Sigmoid colon (tissue), 7 donors: ENCODE data around the gene SP2. TPM values are rescaled to one million over a fixed set of nuclear protein-coding genes. Genes with fewer than 3 reads are reported as not detected.

ENCODE experiments used
- DNase-seq: peaks from one replicate; pipeline ENCODE4 v3.0.0-alpha.2; 2019
- H3K27ac ChIP-seq, 4 donors: fragments of 200-600 bp; sonication (generic); one replicate each; pipeline ENCODE4 v1.5.1; 2016 to 2019; ENCODE audit warnings: mild to moderate bottlenecking in 1 of 4
- H3K27me3 ChIP-seq, 3 donors: fragments of 200-600 bp; sonication (generic); one replicate each; pipeline ENCODE4 v1.5.1; 2019; ENCODE audit warnings: mild to moderate bottlenecking in 1 of 3
- H3K36me3 ChIP-seq, 4 donors: fragments of 200-600 bp; sonication (generic); one replicate each; pipeline ENCODE4 v1.5.1; 2016 to 2019
- H3K4me1 ChIP-seq, 4 donors: fragments of 200-600 bp; sonication (generic); one replicate each; pipeline ENCODE4 v1.5.1; 2017 to 2019
- H3K4me3 ChIP-seq, 4 donors: fragments of 200-600 bp; sonication (generic); one replicate each; pipeline ENCODE4 v1.5.1; 2017 to 2019; ENCODE audit warnings: mild to moderate bottlenecking in 2 of 4, moderate library complexity in 1 of 4
- H3K9me3 ChIP-seq, 4 donors: fragments of 200-600 bp in 3 of 4; sonication (generic) in 3 of 4; one replicate each; pipeline versions ENCODE4 v1.5.1 to v1.6.1; 2013 to 2019
- EP300 ChIP-seq, 4 donors: sonication (generic); formaldehyde crosslinking; IDR thresholded peaks; one replicate each; pipeline ENCODE4 v1.6.1; 2017; ENCODE audit warnings: antibody characterized with exemption in 4 of 4
- POLR2A ChIP-seq, 2 donors: fragments of 450-650 bp; IDR thresholded peaks; one replicate each; pipeline ENCODE4 v1.6.1; 2016; ENCODE audit warnings: antibody characterized with exemption in 2 of 2, mild to moderate bottlenecking in 2 of 2, moderate library complexity in 2 of 2
- POLR2AphosphoS5 ChIP-seq, 4 donors: sonication (generic); formaldehyde crosslinking; IDR thresholded peaks; one replicate each; pipeline ENCODE4 v1.6.1; 2017; ENCODE audit warnings: antibody characterized with exemption in 4 of 4
- WGBS, 2 donors: extraction: QIAGEN DNeasy Blood & Tissue Kit; methylation state at CpG; one replicate each; pipeline ENCODE4 v1.1.7; 2013; 5-methylcytosine and 5-hydroxymethylcytosine counted together
- intact Hi-C: fragments of 100-400 bp; cut with DNase I; formaldehyde crosslinking; loops from one replicate; pipeline ENCODE4 v1.15.1; 2023
- polyA plus RNA-seq, 3 donors: library from polyadenylated mRNA; stranded (reverse); fragments of 200-250 nt; gene quantifications; one replicate each; pipeline ENCODE4 v1.2.3, GENCODE V29; 2013
- total RNA-seq, 4 donors: library from RNA; depleted of rRNA; stranded (reverse); fragments of >200 nt; gene quantifications; one replicate each; pipeline ENCODE4 v1.1.0, GENCODE V29; 2016
- TF ChIP-seq, protein P1 (sequence below), 4 experiments: fragments of 450-650 bp in 3 of 4; fragments of 200-600 bp in 1 of 4; IDR thresholded peaks; one replicate each; pipeline ENCODE4 v1.5.1; 2016 to 2019; ENCODE audit warnings: antibody characterized with exemption in 4 of 4, mild to moderate bottlenecking in 3 of 4, moderate library complexity in 2 of 4
- donor health status: healthy with polysubstance abuse.
- donor health status: Bipolar disorder and iron deficiency.
- donor health status: healthy.

Gene SP2
- total and polyA plus RNA-seq, 7 donors: 3.0 to 19.2 (median 8.3) TPM

DNA sequence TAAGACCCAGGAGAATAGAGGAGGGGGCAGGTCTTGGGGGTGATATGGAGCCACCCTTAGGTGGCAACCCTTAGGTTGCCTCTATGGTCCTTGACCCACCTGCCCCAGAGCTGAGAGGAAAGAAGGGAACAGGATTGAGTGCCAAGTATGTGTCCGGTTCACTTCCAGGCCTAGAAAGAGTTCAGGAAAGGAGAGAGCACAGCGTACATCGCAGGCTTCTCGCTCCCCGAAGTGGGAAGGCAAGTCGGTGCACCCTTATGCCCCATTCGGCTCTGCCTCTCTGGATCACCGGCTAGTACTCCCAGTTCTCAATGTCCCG is 45.7 kb upstream of the SP2 start:
- Histone ChIP-seq H3K9me3 (no peaks in the 10 kb centered on the region), H3K4me1 (peaks cover 0 to 28% (median 21%) of the 10 kb centered on the region in 4 donors), H3K36me3 (no peaks in the 10 kb centered on the region), H3K27ac (no peak overlapping the region), H3K27me3 (peaks cover 68 to 100% (median 98%) of the 10 kb centered on the region in 3 donors), H3K4me3 (peak overlapping the region in 2 of 4 donors; percentile 19 to 33)
- TF ChIP-seq, protein P1, sequence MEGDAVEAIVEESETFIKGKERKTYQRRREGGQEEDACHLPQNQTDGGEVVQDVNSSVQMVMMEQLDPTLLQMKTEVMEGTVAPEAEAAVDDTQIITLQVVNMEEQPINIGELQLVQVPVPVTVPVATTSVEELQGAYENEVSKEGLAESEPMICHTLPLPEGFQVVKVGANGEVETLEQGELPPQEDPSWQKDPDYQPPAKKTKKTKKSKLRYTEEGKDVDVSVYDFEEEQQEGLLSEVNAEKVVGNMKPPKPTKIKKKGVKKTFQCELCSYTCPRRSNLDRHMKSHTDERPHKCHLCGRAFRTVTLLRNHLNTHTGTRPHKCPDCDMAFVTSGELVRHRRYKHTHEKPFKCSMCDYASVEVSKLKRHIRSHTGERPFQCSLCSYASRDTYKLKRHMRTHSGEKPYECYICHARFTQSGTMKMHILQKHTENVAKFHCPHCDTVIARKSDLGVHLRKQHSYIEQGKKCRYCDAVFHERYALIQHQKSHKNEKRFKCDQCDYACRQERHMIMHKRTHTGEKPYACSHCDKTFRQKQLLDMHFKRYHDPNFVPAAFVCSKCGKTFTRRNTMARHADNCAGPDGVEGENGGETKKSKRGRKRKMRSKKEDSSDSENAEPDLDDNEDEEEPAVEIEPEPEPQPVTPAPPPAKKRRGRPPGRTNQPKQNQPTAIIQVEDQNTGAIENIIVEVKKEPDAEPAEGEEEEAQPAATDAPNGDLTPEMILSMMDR (IDR thresholded peaks at IDR 0.05): no peak
- TF ChIP-seq POLR2AphosphoS5 (IDR thresholded peaks at IDR 0.05) (no peak), EP300 (IDR thresholded peaks at IDR 0.05) (no peak), POLR2A (IDR thresholded peaks at IDR 0.05) (no peak)
- intact Hi-C loops: no loop called here
- no peak for DNase-seq
- WGBS, 2 donors: 14 to 47% methylated on average over 9 of the region's 9 CpGs

GRCh38 chr17:47850692-47851573 is 45.1 kb upstream of the SP2 start, which contains the start of gene SP6:
Gene SP6 (minus strand): TSS chr17:47851163. CDS start chr17:47848429, 2,734 bp downstream.
- no peak for DNase-seq
- Histone ChIP-seq H3K27ac (no peak within 1 kb of the TSS), H3K9me3 (no peaks in the 10 kb centered on the region), H3K36me3 (no peaks in the 10 kb centered on the region), H3K27me3 (peaks cover 68 to 100% (median 98%) of the 10 kb centered on the region in 3 donors), H3K4me1 (peaks cover 0 to 28% (median 21%) of the 10 kb centered on the region in 4 donors), H3K4me3 (peak within 1 kb of the TSS in 3 of 4 donors; percentile 19 to 33 (median 33))
- TF ChIP-seq POLR2AphosphoS5 (IDR thresholded peaks at IDR 0.05) (no peak), EP300 (IDR thresholded peaks at IDR 0.05) (no peak), POLR2A (IDR thresholded peaks at IDR 0.05) (no peak)
- TF ChIP-seq, protein P1 (IDR thresholded peaks at IDR 0.05): no peak
- WGBS, 2 donors: 1 to 5% methylated on average over 71 of the region's 71 CpGs
- intact Hi-C loops: no loop called here

GRCh38 chr17:47851764-47852112 is 44.3 kb upstream of the SP2 start:
- WGBS, 2 donors: 36 to 47% methylated on average over 11 of the region's 11 CpGs
- Histone ChIP-seq H3K4me3 (no peak overlapping the region), H3K4me1 (peaks cover 0 to 28% (median 21%) of the 10 kb centered on the region in 4 donors), H3K9me3 (no peaks in the 10 kb centered on the region), H3K27ac (no peak overlapping the region), H3K27me3 (peaks cover 61 to 100% (median 96%) of the 10 kb centered on the region in 3 donors), H3K36me3 (no peaks in the 10 kb centered on the region)
- no peak for DNase-seq
- TF ChIP-seq, protein P1 (IDR thresholded peaks at IDR 0.05): no peak
- no peak for TF ChIP-seq EP300 (IDR thresholded peaks at IDR 0.05)
- no peak for TF ChIP-seq POLR2A (IDR thresholded peaks at IDR 0.05)
- TF ChIP-seq POLR2AphosphoS5 (IDR thresholded peaks at IDR 0.05): no peak
- intact Hi-C loops: no loop called here

DNA sequence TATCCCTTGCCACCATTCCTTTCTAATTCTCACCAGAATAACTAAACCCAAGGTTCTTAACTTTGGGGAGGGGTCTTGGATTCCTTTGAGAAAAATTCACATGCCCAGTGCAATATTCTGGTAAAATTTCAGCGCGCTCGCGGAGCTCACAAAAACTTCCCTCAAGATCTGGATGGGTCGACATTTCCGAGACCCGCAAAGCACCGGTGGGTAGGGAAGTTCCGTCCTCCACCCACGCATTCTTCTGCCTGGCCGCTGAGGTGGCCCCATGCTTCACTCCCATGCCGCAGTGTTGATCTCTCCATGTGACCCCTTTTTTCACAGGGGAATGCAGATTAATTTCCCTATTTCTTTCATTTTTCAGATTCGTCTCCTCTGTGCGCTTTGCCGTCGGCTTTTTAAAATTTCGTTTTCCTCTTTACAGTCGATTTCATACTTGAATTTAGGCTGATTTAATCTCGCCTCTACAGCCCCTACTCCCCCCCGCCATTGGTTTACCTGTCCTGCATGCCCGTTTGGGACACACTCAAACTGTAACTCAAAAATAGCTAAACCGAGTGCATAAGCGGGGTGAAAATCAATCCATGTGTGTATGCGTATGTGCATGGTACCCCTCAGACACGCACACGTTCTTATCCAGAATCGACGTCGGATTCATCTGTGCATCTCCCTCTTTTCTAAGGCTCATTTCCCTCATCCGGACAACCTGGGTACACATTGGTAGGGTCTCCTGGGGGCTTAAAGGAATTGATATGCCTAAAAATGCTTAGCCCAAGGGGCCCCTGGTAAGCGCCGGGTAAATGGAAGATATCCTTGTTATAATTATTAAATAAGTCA is 43.7 kb upstream of the SP2 start:
- 41 to 76% methylated on average over 32 of the region's 32 CpGs for WGBS, 2 donors
- no peak for DNase-seq
- H3K4me3 ChIP-seq: no peak overlapping the region
- H3K9me3 ChIP-seq: no peaks in the 10 kb centered on the region
- H3K36me3 ChIP-seq: no peaks in the 10 kb centered on the region
- intact Hi-C loops: no loop called here
- H3K4me1 ChIP-seq: peaks cover 0 to 24% (median 18%) of the 10 kb centered on the region in 4 donors
- H3K27me3 ChIP-seq: peaks cover 55 to 100% (median 95%) of the 10 kb centered on the region in 3 donors
- no peak overlapping the region for H3K27ac ChIP-seq
- TF ChIP-seq EP300 (IDR thresholded peaks at IDR 0.05) (no peak), POLR2AphosphoS5 (IDR thresholded peaks at IDR 0.05) (peak in 3 of 4 donors; percentile 17 to 70 (median 64))

- no peak for TF ChIP-seq EP300 (IDR thresholded peaks at IDR 0.05)
- no peak for TF ChIP-seq POLR2AphosphoS5 (IDR thresholded peaks at IDR 0.05)
- TF ChIP-seq POLR2A (IDR thresholded peaks at IDR 0.05): no peak
- WGBS, 2 donors: 58 to 74% methylated on average over 5 of the region's 5 CpGs
- intact Hi-C loops: no loop called here
- H3K27ac ChIP-seq: no peak overlapping the region
- H3K4me3 ChIP-seq: no peak overlapping the region
- peaks cover 0 to 19% (median 15%) of the 10 kb centered on the region in 4 donors for H3K4me1 ChIP-seq
- no peak for DNase-seq
- H3K36me3 ChIP-seq: no peaks in the 10 kb centered on the region
- H3K9me3 ChIP-seq: no peaks in the 10 kb centered on the region
- peaks cover 44 to 98% (median 92%) of the 10 kb centered on the region in 3 donors for H3K27me3 ChIP-seq
Measured at GRCh38 chr17:47853616-47854015, 42.4 kb upstream of the SP2 start.
